SW480 (cell line): ENCODE data around the gene ADO.

ENCODE experiments used
- DNase-seq: peaks from one replicate; pipeline ENCODE4 v3.0.0-alpha.2; 2016; ENCODE audit warnings: low spot score

Gene ADO

GRCh38 chr10:62818426-62819011, 14.0 kb downstream of the ADO start:
- DNase-seq, result no peak

- no peak for DNase-seq
Observed at GRCh38 chr10:62819141-62819920, 14.8 kb downstream of the ADO start.

- no peak for DNase-seq
Observed at GRCh38 chr10:62820586-62820985, 16.1 kb downstream of the ADO start.

GRCh38 chr10:62826273-62826672, 21.8 kb downstream of the ADO start:
- DNase-seq, result no peak

GRCh38 chr10:62829622-62830021, 25.1 kb downstream of the ADO start:
- DNase-seq, result no peak

- no peak for DNase-seq
Observed at GRCh38 chr10:62830679-62831078, 26.2 kb downstream of the ADO start.

- DNase-seq, result no peak
Observed at GRCh38 chr10:62831346-62831745, 26.8 kb downstream of the ADO start.

- no peak for DNase-seq
Observed at GRCh38 chr10:62839590-62839989, 35.1 kb downstream of the ADO start.

GRCh38 chr10:62842983-62843382, 38.5 kb downstream of the ADO start:
- DNase-seq, result no peak

- no peak for DNase-seq
Observed at GRCh38 chr10:62843600-62843999, 39.1 kb downstream of the ADO start.

GRCh38 chr10:62844280-62845011, 39.9 kb downstream of the ADO start:
- DNase-seq, result no peak

- no peak for DNase-seq
Observed at GRCh38 chr10:62847433-62847832, 42.9 kb downstream of the ADO start.

- no peak for DNase-seq
Observed at GRCh38 chr10:62850646-62851045, 46.1 kb downstream of the ADO start.

GRCh38 chr10:62851442-62851841, 46.9 kb downstream of the ADO start:
- peak; percentile 9 for DNase-seq

- DNase-seq, result no peak
Observed at GRCh38 chr10:62852961-62853702, 48.6 kb downstream of the ADO start.

- no peak for DNase-seq
Observed at GRCh38 chr10:62853710-62854109, 49.2 kb downstream of the ADO start.

GRCh38 chr10:62856021-62856420, 51.5 kb downstream of the ADO start:
- no peak for DNase-seq
